ENCODE measurements around the gene OTX2. TPM values are rescaled to one million over a fixed set of nuclear protein-coding genes. Genes with fewer than 3 reads are reported as not detected.
A peak's percentile ranks its signal among the peaks of the same experiment; 100 is the strongest.

The OTX2 gene
- polyA plus RNA-seq, 1 of the 3 experiments (the other 2 are of a cell fraction), result not detected

DNA sequence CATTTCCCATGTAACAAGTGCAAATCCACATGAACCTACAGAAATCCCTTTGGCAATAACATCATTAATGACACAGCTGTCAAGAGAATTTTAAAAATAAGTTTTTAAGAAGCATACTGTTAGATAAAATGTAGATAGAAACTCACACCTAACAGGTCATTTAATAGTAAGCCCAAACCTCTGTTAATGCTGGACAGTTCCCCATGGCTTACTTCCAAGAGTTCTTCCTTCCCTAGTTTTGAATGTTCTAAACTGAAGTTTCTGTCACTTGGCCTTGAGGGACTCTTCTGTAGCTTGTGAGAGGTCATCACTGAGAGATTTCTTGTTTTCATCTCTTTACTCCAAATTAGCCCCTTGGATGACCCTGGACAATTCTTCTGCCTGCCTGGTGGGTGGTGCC is 22.7 kb downstream of the OTX2 start:
- Histone ChIP-seq H3K79me2 (ENCODE audit: insufficient read depth) (no peaks in the 10 kb centered on the region), H3K9ac (no peak overlapping the region), H4K20me1 (ENCODE audit: insufficient read depth) (no peaks in the 10 kb centered on the region), H3K36me3 (replicated peaks in 1 of 2; ENCODE audit: control insufficient read depth in 1 of 2, insufficient read depth in 2 of 2, low read length in 1 of 2) (no peaks in the 10 kb centered on the region), H3K4me2 (no peak overlapping the region), H3K4me1 (ENCODE audit: control insufficient read depth in 1 of 2, insufficient read depth in 2 of 2, low read depth in 1 of 2, low read length in 1 of 2) (no peaks in the 10 kb centered on the region), H2AFZ (ENCODE audit: low read depth) (no peak overlapping the region), H3K27me3 (ENCODE audit: insufficient read depth) (no peaks in the 10 kb centered on the region), H3K4me3 (ENCODE audit: low read depth in 2 of 2, low read length in 1 of 2) (no peak overlapping the region), H3K9me2 (no peaks in the 10 kb centered on the region), H3F3A (replicated peaks; ENCODE audit: insufficient read depth) (no peaks in the 10 kb centered on the region), H3K9me3 (no peaks in the 10 kb centered on the region), H3K27ac (ENCODE audit: low read depth in 2 of 2, low read length in 1 of 2) (no peak overlapping the region)
- TF ChIP-seq RCOR1 (IDR thresholded peaks at IDR 0.05; ENCODE audit: low read length) (no peak), EZH2phosphoT487 (IDR thresholded peaks at IDR 0.05; ENCODE audit: borderline replicate concordance, low read depth) (no peak), TCF12 (IDR thresholded peaks at IDR 0.05) (no peak), SMC3 (IDR thresholded peaks at IDR 0.05; ENCODE audit: low read depth, low read length) (no peak), RXRA (IDR thresholded peaks at IDR 0.05; ENCODE audit: borderline replicate concordance, low read depth) (no peak), NFIC (IDR thresholded peaks at IDR 0.05; ENCODE audit: borderline replicate concordance) (no peak)
- TF ChIP-seq, protein P1, sequence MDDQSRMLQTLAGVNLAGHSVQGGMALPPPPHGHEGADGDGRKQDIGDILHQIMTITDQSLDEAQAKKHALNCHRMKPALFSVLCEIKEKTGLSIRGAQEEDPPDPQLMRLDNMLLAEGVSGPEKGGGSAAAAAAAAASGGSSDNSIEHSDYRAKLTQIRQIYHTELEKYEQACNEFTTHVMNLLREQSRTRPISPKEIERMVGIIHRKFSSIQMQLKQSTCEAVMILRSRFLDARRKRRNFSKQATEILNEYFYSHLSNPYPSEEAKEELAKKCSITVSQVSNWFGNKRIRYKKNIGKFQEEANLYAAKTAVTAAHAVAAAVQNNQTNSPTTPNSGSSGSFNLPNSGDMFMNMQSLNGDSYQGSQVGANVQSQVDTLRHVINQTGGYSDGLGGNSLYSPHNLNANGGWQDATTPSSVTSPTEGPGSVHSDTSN (IDR thresholded peaks at IDR 0.05), result no peak
- TF ChIP-seq, protein P2, sequence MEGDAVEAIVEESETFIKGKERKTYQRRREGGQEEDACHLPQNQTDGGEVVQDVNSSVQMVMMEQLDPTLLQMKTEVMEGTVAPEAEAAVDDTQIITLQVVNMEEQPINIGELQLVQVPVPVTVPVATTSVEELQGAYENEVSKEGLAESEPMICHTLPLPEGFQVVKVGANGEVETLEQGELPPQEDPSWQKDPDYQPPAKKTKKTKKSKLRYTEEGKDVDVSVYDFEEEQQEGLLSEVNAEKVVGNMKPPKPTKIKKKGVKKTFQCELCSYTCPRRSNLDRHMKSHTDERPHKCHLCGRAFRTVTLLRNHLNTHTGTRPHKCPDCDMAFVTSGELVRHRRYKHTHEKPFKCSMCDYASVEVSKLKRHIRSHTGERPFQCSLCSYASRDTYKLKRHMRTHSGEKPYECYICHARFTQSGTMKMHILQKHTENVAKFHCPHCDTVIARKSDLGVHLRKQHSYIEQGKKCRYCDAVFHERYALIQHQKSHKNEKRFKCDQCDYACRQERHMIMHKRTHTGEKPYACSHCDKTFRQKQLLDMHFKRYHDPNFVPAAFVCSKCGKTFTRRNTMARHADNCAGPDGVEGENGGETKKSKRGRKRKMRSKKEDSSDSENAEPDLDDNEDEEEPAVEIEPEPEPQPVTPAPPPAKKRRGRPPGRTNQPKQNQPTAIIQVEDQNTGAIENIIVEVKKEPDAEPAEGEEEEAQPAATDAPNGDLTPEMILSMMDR (IDR thresholded peaks at IDR 0.05), result no peak
- TF ChIP-seq, protein P3, sequence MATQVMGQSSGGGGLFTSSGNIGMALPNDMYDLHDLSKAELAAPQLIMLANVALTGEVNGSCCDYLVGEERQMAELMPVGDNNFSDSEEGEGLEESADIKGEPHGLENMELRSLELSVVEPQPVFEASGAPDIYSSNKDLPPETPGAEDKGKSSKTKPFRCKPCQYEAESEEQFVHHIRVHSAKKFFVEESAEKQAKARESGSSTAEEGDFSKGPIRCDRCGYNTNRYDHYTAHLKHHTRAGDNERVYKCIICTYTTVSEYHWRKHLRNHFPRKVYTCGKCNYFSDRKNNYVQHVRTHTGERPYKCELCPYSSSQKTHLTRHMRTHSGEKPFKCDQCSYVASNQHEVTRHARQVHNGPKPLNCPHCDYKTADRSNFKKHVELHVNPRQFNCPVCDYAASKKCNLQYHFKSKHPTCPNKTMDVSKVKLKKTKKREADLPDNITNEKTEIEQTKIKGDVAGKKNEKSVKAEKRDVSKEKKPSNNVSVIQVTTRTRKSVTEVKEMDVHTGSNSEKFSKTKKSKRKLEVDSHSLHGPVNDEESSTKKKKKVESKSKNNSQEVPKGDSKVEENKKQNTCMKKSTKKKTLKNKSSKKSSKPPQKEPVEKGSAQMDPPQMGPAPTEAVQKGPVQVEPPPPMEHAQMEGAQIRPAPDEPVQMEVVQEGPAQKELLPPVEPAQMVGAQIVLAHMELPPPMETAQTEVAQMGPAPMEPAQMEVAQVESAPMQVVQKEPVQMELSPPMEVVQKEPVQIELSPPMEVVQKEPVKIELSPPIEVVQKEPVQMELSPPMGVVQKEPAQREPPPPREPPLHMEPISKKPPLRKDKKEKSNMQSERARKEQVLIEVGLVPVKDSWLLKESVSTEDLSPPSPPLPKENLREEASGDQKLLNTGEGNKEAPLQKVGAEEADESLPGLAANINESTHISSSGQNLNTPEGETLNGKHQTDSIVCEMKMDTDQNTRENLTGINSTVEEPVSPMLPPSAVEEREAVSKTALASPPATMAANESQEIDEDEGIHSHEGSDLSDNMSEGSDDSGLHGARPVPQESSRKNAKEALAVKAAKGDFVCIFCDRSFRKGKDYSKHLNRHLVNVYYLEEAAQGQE (IDR thresholded peaks at IDR 0.05; ENCODE audit: low read depth, low read length), result peak; percentile 62
- ChIA-PET CTCF (interaction anchor here (1.3 kb wide), 1 partner anchor 393 kb away, joined by 3 read pairs; no protein-coding TSS in a partner anchor), POLR2A (no interaction called here)
- DNase-seq, result no peak

DNA sequence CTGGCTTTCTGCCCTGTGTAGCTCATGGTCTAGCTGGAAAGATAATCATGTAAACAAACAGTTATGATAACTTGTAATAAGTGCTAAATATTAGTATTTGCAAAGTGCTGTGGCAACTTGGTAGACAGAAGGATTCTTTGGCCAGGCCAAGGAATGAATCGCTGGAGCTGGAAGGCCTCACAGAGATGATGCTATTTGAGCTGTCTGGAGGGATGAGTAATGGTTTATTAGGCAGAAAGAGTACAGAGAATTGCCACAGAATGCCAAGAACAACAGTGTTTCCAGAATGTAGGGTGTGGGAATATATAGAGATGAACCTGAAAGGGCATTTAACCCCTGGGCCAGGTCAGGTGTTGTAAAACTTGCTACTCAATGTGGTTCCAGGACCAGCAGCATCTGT is 27.6 kb downstream of the OTX2 start:
- Histone ChIP-seq H3K27me3 (ENCODE audit: insufficient read depth) (no peaks in the 10 kb centered on the region; the same call in 1 of the 2 replicates), H3K79me2 (ENCODE audit: insufficient read depth) (no peaks in the 10 kb centered on the region), H3K9me2 (no peaks in the 10 kb centered on the region), H3K36me3 (replicated peaks in 1 of 2; ENCODE audit: control insufficient read depth in 1 of 2, insufficient read depth in 2 of 2, low read length in 1 of 2) (no peaks in the 10 kb centered on the region), H3K4me3 (ENCODE audit: low read depth in 2 of 2, low read length in 1 of 2) (no peak overlapping the region), H3K9ac (no peak overlapping the region), H3F3A (replicated peaks; ENCODE audit: insufficient read depth) (no peaks in the 10 kb centered on the region), H4K20me1 (ENCODE audit: insufficient read depth) (no peaks in the 10 kb centered on the region), H2AFZ (ENCODE audit: low read depth) (no peak overlapping the region), H3K9me3 (no peaks in the 10 kb centered on the region), H3K4me1 (ENCODE audit: control insufficient read depth in 1 of 2, insufficient read depth in 2 of 2, low read depth in 1 of 2, low read length in 1 of 2) (no peaks in the 10 kb centered on the region), H3K4me2 (no peak overlapping the region), H3K27ac (ENCODE audit: low read depth in 2 of 2, low read length in 1 of 2) (no peak overlapping the region)
- POLR2A ChIA-PET, result no interaction called here
- WGBS (ENCODE audit: low lambda C conversion rate), result 4% methylated on average over 1 of the region's 1 CpG
- CTCF ChIA-PET, result no interaction called here
- DNase-seq, result no peak
- TF ChIP-seq RFX5 (IDR thresholded peaks at IDR 0.05; ENCODE audit: low read length) (no peak), NFIC (IDR thresholded peaks at IDR 0.05; ENCODE audit: borderline replicate concordance) (no peak), SMC3 (IDR thresholded peaks at IDR 0.05; ENCODE audit: low read depth, low read length) (no peak), RXRA (IDR thresholded peaks at IDR 0.05; ENCODE audit: borderline replicate concordance, low read depth) (no peak), POLR2AphosphoS5 (IDR thresholded peaks at IDR 0.05; ENCODE audit: low read depth, low read length) (no peak), TCF12 (IDR thresholded peaks at IDR 0.05) (no peak), GATA2 (CRISPR knock-in tag; IDR thresholded peaks at IDR 0.05) (no peak), TAF1 (IDR thresholded peaks at IDR 0.05; ENCODE audit: borderline replicate concordance, low read depth, low read length) (no peak), NRF1 (IDR thresholded peaks at IDR 0.05; ENCODE audit: low read depth, low read length) (no peak), FOXM1 (IDR thresholded peaks at IDR 0.05; ENCODE audit: low read depth) (no peak)
- TF ChIP-seq, protein P1 (IDR thresholded peaks at IDR 0.05), result no peak
- TF ChIP-seq, protein P4, sequence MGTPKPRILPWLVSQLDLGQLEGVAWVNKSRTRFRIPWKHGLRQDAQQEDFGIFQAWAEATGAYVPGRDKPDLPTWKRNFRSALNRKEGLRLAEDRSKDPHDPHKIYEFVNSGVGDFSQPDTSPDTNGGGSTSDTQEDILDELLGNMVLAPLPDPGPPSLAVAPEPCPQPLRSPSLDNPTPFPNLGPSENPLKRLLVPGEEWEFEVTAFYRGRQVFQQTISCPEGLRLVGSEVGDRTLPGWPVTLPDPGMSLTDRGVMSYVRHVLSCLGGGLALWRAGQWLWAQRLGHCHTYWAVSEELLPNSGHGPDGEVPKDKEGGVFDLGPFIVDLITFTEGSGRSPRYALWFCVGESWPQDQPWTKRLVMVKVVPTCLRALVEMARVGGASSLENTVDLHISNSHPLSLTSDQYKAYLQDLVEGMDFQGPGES (IDR thresholded peaks at IDR 0.05; ENCODE audit: low read depth, low read length), result no peak
